Measurements from ENCODE around the gene TM4SF1. TPM values are rescaled to one million over a fixed set of nuclear protein-coding genes. Genes with fewer than 3 reads are reported as not detected.

TM4SF1 gene
- total and polyA plus RNA-seq, 10 donors, result 31.0 to 260 (median 123) TPM

- intact Hi-C loops (cut with DNase I; ENCODE audit: low total_unique reads), result no loop called here
- Histone ChIP-seq H3K4me1 (peaks cover 0 to 3% (median under 1%) of the 10 kb centered on the region in 6 donors), H3K27ac (no peak overlapping the region), H3K4me3 (no peak overlapping the region), H3K9me3 (no peaks in the 10 kb centered on the region), H3K27me3 (replicated peaks in 1 of 7) (no peaks in the 10 kb centered on the region), H3K36me3 (no peaks in the 10 kb centered on the region)
- DNase-seq, result no peak
- WGBS, 5 donors, result 75 to 83% (median 82%) methylated on average over 8 of the region's 8 CpGs
- TF ChIP-seq, protein P1, sequence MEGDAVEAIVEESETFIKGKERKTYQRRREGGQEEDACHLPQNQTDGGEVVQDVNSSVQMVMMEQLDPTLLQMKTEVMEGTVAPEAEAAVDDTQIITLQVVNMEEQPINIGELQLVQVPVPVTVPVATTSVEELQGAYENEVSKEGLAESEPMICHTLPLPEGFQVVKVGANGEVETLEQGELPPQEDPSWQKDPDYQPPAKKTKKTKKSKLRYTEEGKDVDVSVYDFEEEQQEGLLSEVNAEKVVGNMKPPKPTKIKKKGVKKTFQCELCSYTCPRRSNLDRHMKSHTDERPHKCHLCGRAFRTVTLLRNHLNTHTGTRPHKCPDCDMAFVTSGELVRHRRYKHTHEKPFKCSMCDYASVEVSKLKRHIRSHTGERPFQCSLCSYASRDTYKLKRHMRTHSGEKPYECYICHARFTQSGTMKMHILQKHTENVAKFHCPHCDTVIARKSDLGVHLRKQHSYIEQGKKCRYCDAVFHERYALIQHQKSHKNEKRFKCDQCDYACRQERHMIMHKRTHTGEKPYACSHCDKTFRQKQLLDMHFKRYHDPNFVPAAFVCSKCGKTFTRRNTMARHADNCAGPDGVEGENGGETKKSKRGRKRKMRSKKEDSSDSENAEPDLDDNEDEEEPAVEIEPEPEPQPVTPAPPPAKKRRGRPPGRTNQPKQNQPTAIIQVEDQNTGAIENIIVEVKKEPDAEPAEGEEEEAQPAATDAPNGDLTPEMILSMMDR (IDR thresholded peaks at IDR 0.05 in 8 of 11, conservative IDR thresholded peaks at IDR 0.05 in 3 of 11), result no peak
- TF ChIP-seq POLR2A (IDR thresholded peaks at IDR 0.05) (no peak), POLR2AphosphoS5 (IDR thresholded peaks at IDR 0.05) (no peak)
These were observed 10.6 kb upstream of the TM4SF1 start for GRCh38 chr3:149388001-149388440.

- Histone ChIP-seq H3K9me3 (no peaks in the 10 kb centered on the region), H3K27me3 (replicated peaks in 1 of 7) (no peaks in the 10 kb centered on the region), H3K4me3 (no peak overlapping the region), H3K36me3 (no peaks in the 10 kb centered on the region), H3K27ac (peak overlapping the region in 5 of 8 donors; percentile 13 to 55 (median 29)), H3K4me1 (peaks cover 0 to 4% (median 0%) of the 10 kb centered on the region in 6 donors)
- no peak for DNase-seq
- TF ChIP-seq, protein P1 (IDR thresholded peaks at IDR 0.05 in 8 of 11, conservative IDR thresholded peaks at IDR 0.05 in 3 of 11), result no peak
- TF ChIP-seq POLR2AphosphoS5 (IDR thresholded peaks at IDR 0.05), result no peak
- no peak for TF ChIP-seq POLR2A (IDR thresholded peaks at IDR 0.05)
- intact Hi-C loops (cut with DNase I; ENCODE audit: low total_unique reads), result no loop called here
- WGBS, 5 donors, result 71 to 96% (median 86%) methylated on average over 1 of the region's 1 CpG
These were observed 8.8 kb upstream of the TM4SF1 start for GRCh38 chr3:149386299-149386606.

DNA sequence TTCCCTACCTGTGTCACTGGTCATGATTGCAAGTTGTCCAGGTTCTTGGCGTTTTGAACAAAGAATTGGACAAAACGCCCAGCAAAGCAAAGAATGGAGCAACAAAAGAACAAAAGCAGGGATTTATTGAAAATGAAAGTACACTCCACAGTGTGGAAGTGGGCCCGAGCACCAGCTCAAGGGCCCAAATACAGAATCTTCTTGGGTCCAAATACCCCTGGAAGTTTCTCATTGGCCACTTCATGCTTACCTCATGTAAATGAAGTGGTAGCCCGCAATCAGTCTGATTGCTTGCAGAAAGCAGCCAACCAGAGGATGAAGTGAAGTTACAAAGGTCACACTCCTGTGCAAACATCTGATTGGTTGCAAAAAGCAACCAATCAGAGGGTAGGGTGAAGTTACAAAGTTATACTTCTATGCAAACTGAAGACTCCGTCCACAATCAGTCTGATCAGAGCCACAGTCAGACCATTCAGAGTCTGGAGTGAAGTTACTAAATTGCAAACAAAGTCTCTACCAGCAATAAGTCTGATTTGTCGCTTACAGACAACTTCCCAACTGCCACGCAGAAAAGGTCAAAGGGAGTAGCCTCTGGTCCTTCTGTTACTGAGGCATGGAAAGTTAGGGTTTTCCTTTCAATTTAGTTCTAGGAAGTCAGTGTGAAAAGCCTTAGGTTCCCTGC, 8.3 kb upstream of the TM4SF1 start:
- H3K4me3 ChIP-seq, result no peak overlapping the region
- H3K27me3 ChIP-seq (replicated peaks in 1 of 7), result no peaks in the 10 kb centered on the region
- TF ChIP-seq POLR2AphosphoS5 (IDR thresholded peaks at IDR 0.05) (no peak), POLR2A (IDR thresholded peaks at IDR 0.05) (no peak)
- TF ChIP-seq, protein P1 (IDR thresholded peaks at IDR 0.05 in 8 of 11, conservative IDR thresholded peaks at IDR 0.05 in 3 of 11), result no peak
- WGBS, 5 donors, result 86 to 91% (median 90%) methylated on average over 7 of the region's 7 CpGs
- peaks cover 0 to 5% (median 0%) of the 10 kb centered on the region in 6 donors for H3K4me1 ChIP-seq
- peak overlapping the region in 4 of 8 donors; percentile 4 to 51 (median 24) for H3K27ac ChIP-seq
- no peak for DNase-seq
- H3K36me3 ChIP-seq, result no peaks in the 10 kb centered on the region
- no peaks in the 10 kb centered on the region for H3K9me3 ChIP-seq
- intact Hi-C loops (cut with DNase I; ENCODE audit: low total_unique reads), result no loop called here

DNA sequence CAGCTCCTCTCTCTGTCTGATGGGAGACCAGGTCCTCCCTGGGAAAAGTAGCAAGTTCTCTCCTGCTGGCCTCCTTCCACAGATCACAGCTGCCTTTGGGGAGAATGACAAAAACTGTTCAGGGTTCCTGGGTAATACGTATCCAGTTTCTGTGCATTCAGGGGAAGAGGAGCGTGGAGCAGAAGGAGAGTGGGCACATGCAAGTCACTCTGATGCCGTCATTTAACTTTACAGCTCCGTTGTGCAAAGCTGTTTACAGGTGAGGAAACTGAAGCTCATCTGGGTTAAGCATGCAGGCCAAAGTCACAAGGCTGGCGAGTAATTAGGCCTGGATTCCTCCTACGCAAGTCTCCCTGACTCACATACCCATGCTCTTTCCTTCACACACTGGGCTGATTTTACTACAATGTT, 7.5 kb upstream of the TM4SF1 start:
- whole genome bisulfite sequencing, 5 donors, result 76 to 96% (median 90%) methylated on average over 6 of the region's 6 CpGs
- intact Hi-C loops (cut with DNase I; ENCODE audit: low total_unique reads), result no loop called here

More for the DNA sequence above, 7.5 kb upstream of the TM4SF1 start:
- no peaks in the 10 kb centered on the region for H3K27me3 ChIP-seq (replicated peaks in 1 of 7)
- no peak for DNase-seq
- no peak overlapping the region for H3K27ac ChIP-seq
- no peak overlapping the region for H3K4me3 ChIP-seq
- no peaks in the 10 kb centered on the region for H3K36me3 ChIP-seq
- TF ChIP-seq, protein P1 (IDR thresholded peaks at IDR 0.05 in 8 of 11, conservative IDR thresholded peaks at IDR 0.05 in 3 of 11), result no peak
- TF ChIP-seq POLR2A (IDR thresholded peaks at IDR 0.05) (no peak), POLR2AphosphoS5 (IDR thresholded peaks at IDR 0.05) (no peak)
- peaks cover 0 to 5% (median 0%) of the 10 kb centered on the region in 6 donors for H3K4me1 ChIP-seq
- H3K9me3 ChIP-seq, result no peaks in the 10 kb centered on the region

All from spleen (tissue), 11 donors.